ENCODE results near the gene OGG1.

OGG1 gene

GRCh38 chr3:9787714-9788113 lies 38.0 kb downstream of the OGG1 start:
- DNase-seq = no peak

GRCh38 chr3:9791127-9791526 lies 41.4 kb downstream of the OGG1 start:
- DNase-seq = no peak

GRCh38 chr3:9791790-9792404 lies 42.1 kb downstream of the OGG1 start:
- DNase-seq = no peak

GRCh38 chr3:9792405-9793160 lies 42.8 kb downstream of the OGG1 start, which contains the start of the genes ARPC4 and TADA3:
ARPC4 (plus strand) TSS chr3:9793082; CDS start chr3:9793122, 40 bp downstream.
TADA3 (minus strand) TSS chr3:9792473; CDS start chr3:9791466, 1,007 bp downstream.
- peak; percentile 96 for DNase-seq

- no peak for DNase-seq
Observed at GRCh38 chr3:9793161-9793781, 43.5 kb downstream of the OGG1 start.

GRCh38 chr3:9794400-9794799 lies 44.6 kb downstream of the OGG1 start:
- DNase-seq = no peak

- DNase-seq = no peak
Observed at GRCh38 chr3:9795207-9795606, 45.5 kb downstream of the OGG1 start.

GRCh38 chr3:9797196-9797945 lies 47.6 kb downstream of the OGG1 start:
- no peak for DNase-seq

GRCh38 chr3:9800529-9800928 lies 50.8 kb downstream of the OGG1 start:
- no peak for DNase-seq

- DNase-seq = no peak
Observed at GRCh38 chr3:9803494-9803893, 53.7 kb downstream of the OGG1 start.

- no peak for DNase-seq
Observed at GRCh38 chr3:9804996-9805395, 55.2 kb downstream of the OGG1 start.

- no peak for DNase-seq
Observed at GRCh38 chr3:9806137-9806536, 56.4 kb downstream of the OGG1 start.
